ENCODE measurements around the gene EMSY.
A peak's percentile ranks its signal among the peaks of the same experiment; 100 is the strongest.
"Not testable (repeated sequence)": the region's sequence is repeated elsewhere in the genome, so short reads cannot be mapped to it uniquely, and the experiment has no call there.

The EMSY gene, protein sequence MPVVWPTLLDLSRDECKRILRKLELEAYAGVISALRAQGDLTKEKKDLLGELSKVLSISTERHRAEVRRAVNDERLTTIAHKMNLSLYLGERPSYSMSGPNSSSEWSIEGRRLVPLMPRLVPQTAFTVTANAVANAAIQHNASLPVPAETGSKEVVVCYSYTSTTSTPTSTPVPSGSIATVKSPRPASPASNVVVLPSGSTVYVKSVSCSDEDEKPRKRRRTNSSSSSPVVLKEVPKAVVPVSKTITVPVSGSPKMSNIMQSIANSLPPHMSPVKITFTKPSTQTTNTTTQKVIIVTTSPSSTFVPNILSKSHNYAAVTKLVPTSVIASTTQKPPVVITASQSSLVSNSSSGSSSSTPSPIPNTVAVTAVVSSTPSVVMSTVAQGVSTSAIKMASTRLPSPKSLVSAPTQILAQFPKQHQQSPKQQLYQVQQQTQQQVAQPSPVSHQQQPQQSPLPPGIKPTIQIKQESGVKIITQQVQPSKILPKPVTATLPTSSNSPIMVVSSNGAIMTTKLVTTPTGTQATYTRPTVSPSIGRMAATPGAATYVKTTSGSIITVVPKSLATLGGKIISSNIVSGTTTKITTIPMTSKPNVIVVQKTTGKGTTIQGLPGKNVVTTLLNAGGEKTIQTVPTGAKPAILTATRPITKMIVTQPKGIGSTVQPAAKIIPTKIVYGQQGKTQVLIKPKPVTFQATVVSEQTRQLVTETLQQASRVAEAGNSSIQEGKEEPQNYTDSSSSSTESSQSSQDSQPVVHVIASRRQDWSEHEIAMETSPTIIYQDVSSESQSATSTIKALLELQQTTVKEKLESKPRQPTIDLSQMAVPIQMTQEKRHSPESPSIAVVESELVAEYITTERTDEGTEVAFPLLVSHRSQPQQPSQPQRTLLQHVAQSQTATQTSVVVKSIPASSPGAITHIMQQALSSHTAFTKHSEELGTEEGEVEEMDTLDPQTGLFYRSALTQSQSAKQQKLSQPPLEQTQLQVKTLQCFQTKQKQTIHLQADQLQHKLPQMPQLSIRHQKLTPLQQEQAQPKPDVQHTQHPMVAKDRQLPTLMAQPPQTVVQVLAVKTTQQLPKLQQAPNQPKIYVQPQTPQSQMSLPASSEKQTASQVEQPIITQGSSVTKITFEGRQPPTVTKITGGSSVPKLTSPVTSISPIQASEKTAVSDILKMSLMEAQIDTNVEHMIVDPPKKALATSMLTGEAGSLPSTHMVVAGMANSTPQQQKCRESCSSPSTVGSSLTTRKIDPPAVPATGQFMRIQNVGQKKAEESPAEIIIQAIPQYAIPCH (N-terminal part only)

GRCh38 chr11:76444384-76445120 lies at the start of gene EMSY:
EMSY (plus strand) TSS chr11:76445018; CDS start chr11:76446939, 1,921 bp downstream.
- peak; percentile 96 for DNase-seq

GRCh38 chr11:76395296-76395695 lies 49.5 kb upstream of the EMSY start:
- no peak for DNase-seq

DNA sequence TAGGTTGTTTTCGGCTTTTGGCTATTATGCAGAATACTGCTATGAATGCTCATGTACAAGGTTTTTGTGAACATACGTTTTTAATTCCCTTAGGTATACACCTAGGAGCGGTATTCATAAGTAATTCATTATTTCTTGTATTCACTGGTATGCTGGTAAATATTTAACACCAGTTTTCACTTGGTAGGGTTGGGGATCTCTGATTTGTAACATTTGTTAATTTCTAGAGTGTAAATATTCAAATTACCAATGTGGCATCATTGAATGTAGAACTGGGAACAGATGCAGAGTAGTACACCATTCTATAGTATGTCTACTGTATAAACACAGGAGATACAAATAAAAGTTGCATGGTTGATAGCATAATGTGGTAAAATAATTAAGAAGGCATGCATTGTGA lies 47.4 kb upstream of the EMSY start:
- no peak for DNase-seq

GRCh38 chr11:76400967-76401366 lies 43.9 kb upstream of the EMSY start:
- DNase-seq, result no peak

GRCh38 chr11:76401484-76401883 lies 43.3 kb upstream of the EMSY start:
- DNase-seq, result not testable (repeated sequence)

DNA sequence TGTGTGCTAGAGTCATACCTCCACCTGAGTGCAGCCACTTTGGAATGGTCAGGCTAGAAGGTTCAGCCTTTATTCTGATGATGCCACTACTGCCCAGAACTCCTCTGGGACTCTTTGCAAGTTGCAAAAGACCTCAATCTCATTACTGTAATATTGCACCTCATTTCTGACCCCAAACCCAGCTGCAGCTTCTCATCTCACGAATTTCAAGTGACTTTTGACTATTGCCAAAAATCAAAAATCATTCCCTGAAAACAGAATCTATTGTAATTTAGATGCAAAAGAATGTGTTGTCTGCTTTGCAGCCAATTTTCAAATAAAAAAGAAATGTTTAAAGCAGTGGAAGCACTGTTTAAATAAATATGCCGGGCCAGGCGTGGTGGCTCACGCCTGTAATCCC lies 38.5 kb upstream of the EMSY start:
- DNase-seq, result no peak

DNA sequence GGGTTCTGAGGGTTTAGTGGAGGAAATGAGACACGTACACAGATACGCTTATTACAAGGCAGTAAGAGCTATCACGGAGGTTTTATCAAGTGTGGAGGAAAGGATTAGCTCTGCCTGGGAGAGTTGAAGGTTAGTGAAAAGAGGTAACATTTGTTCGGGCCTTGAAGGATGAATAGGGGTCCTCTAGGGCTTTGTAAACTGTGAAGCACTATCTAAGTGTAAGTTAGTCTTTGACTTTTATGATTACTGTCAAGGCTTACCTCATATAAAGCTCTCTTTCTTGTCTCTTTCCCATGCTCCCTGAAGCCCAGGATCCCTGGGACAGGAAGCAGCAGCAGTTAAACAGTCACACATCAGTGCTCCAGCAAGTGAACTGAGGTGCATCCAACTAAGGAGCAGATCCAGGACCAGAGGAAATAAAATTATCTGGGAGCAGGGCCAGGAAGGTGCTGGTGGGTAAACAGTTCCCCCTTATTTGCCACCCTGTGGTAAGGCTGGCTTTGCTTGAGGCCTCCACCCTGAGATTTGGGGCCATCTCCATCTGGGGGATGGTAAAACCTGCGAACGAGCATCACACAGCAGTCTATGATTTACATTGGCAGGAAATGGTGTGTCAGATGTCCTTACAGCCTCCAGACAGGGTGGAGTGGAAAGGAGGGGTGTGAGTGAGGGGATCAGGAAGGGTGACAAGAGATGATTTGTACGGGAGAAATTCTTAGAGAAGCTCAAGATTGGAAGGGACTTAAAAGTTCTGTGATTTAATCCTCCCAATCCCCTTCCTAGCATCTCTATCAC lies 36.5 kb upstream of the EMSY start:
- DNase-seq, result no peak

DNA sequence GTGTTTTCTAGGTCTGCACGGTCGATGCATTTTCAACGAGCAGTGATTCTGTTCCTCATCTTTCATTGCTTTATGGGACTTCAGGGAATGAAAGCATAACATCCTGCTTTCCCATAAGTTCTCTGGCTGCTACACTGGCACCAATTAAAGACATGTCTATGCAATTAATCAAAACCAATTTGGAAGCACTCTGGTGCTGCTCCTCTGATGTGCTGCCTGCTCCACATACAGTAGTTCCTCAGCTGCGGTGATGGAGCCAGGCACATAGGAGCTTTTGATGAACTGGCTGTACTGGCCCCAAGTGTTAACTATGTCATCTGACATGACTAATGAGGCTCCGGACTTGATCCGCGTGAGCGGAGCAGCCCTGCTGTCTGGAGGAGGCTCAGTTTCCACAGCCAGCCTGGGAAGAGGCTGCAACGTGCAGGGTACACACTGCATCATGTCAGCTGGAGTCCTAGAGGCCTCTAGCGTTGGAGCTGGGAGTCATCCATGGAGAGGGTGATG lies 33.9 kb upstream of the EMSY start:
- no peak for DNase-seq

DNA sequence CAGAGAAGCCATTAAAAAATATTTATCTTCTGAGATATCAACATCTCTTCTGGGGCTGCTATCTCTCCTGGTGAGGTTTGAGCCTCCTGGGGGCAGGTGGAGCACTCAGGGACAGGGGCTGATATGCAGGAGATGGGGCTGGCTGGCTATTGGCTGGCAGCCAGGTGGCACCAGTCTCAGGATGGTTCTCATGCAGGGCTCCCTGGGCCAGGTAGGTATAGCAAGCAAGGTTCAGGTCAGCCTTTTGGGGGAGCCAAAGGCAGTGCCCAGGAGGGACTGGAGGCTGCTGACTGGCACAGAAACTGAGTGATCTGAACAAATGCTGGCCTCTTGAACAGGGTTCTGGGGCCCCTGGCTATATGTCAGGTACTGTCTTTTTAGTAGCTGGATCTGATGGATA lies 29.7 kb upstream of the EMSY start:
- DNase-seq, result no peak

- peak; percentile 42 for DNase-seq
Measured at GRCh38 chr11:76419896-76420295, 24.9 kb upstream of the EMSY start.

- DNase-seq, result peak; percentile 55
Measured at GRCh38 chr11:76424379-76424778, 20.4 kb upstream of the EMSY start.

- no peak for DNase-seq
Measured at GRCh38 chr11:76424891-76425290, 19.9 kb upstream of the EMSY start.

- DNase-seq, result no peak
Measured at GRCh38 chr11:76426660-76427059, 18.2 kb upstream of the EMSY start.

DNA sequence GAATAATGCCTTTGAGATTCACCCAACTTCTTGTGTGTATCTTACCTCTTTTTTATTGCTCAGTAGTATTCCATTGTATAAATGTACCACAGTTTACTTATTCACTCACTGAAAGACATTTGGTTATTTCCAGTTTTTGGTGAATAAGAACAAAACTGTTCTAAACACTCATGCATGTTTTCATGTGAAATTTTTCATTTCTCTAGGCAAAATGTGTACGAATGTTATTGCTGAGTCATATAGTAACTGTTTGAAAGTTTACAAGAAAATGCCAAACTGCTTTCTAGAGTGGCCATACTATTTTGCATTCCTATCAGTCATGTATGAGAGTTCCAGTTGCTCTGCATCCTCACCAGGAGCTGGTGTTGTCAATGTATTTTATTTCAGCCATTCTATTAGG lies 8.8 kb upstream of the EMSY start:
- peak; percentile 32 for DNase-seq

GRCh38 chr11:76443268-76443980 lies 1.4 kb upstream of the EMSY start:
- DNase-seq, result peak; percentile 9

GRCh38 chr11:76444065-76444383 lies 794 bp upstream of the EMSY start:
- DNase-seq, result no peak

DNA sequence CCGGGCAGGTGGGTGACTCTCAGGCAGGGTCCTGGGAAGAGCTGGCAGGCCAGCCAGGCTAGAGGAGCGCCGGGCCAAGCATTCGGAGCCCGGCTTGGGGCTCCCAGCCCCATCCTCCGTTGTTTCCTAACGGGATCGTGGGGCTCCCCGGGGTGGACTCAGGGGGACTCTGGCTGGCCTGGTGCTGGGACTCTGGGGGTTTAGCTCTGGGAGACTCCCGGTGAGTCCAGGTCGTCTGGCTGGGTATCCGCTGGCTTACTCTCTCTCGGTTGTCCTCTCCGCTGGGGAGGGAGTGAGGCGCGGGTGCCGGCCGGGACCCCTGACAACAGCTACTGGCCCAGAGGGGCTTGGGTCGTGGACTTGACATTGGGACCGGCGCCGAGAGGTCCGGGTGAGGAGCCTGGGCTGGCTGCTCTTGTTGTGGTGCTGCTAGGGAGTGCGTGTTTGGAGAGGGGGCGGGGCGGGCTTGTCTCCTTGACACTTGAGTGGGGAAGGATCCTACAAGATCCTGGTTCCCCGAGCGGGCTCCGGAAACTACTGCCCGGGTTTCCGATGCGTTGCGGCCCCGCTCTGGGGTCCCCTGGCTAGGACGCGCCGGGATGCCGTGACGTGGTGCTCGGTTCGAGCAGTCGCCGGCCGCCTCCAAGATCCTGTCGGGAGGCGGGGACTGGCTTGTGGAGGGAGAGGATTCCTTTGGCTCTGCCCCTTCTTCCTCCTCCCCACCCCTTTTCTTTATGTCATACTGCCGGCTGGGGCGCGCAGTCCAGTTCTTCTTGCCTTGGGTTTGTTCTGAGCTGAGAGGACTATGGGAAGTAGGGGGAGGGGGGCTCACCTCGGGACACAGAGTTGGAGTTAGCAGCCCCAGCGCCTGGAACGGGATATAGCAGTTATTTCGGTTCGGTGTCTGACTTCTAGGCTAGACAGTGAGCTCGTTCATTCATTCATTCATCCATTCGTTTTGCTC lies 585 bp downstream of the EMSY start:
- DNase-seq, result peak; percentile 76

DNA sequence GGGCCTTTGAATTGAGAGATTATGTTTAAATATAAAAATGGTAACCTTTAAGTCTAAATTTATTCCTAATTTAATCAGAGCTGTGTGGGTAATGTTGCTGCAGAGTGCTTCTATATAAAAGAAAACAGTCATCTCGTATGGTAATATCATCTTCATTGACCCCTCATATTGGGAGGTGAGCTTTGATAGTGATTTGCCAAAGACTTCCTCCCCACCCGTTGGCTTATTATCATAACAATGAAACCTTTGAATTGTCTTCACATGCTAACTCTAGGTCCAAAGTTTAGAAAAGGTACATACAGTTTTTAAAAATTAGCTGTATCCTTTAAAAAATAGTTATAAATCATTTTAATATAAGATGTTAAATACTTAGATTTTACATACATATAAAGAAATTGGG lies 3.7 kb downstream of the EMSY start:
- DNase-seq, result no peak

DNA sequence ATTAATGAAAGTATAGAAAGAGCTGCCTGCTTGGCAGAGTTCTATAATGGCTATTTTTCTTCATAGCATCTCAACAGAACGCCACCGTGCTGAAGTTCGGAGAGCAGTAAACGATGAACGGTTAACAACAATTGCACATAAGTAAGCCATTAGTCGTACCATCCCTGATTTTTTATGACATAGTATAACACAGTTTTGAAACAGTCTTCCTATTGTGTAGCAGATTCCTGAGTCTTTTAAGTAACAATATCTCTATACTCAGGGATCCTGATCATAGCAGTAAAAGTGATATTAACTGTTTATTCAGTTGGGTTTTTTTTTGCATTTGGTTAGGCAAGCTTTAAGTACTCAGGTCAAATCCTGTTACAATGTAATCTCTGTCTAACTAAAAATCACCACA lies 8.4 kb downstream of the EMSY start:
- no peak for DNase-seq

DNA sequence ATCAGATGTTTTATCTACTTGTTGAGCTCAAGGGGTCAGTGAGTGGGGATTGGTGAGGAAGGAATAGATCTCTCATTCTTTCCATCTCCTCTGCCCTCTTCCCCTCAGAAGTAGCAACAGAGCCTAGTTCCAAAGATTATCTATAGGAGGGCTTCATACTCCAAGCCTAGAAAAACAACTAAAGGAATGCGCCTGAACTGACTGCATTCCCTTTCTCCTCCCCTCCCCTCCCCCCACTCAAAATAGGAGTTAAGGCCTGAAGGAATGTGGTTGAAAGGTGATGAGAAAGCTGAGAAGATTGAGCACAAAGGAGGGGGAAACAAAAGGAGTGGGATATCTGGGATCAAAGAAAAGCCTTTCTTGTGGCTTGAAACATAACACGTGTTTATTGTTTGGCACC lies 10.5 kb downstream of the EMSY start:
- no peak for DNase-seq

All from activated CD4-positive, alpha-beta T cell treated with anti-CD3 and anti-CD28 coated beads, Interleukin-2, Interleukin-6, amounts not matched to agents 100 ng/mL and 50 ng/mL, durations not matched to agents 16 hours and 8 hours (primary cell).